OCI-LY1 (cell line): ENCODE data around the gene ATP8B1.

Experiments used
- CTCF ChIP-seq: fragments of 200-600 bp; sonication (generic), shearing (Covaris generic); IDR thresholded peaks from 2 replicates; pipeline ENCODE4 v1.5.1; 2017; ENCODE audit warnings: mild to moderate bottlenecking, antibody characterized with exemption, low read length, moderate library complexity, mixed read lengths
- EZH2 ChIP-seq: fragments of 200-600 bp; sonication (generic), shearing (Covaris generic); IDR thresholded peaks from 2 replicates; pipeline ENCODE4 v1.8.0; 2017; ENCODE audit warnings: borderline replicate concordance, mixed run types, mild to moderate bottlenecking, antibody characterized with exemption, low read length, moderate library complexity, mixed read lengths

GRCh38 chr18:57812126-57812477, 9.0 kb upstream of the ATP8B1 start:
- TF ChIP-seq CTCF: no peak
- TF ChIP-seq EZH2: no peak
